ENCODE data around the gene CYP8B1.

DNA sequence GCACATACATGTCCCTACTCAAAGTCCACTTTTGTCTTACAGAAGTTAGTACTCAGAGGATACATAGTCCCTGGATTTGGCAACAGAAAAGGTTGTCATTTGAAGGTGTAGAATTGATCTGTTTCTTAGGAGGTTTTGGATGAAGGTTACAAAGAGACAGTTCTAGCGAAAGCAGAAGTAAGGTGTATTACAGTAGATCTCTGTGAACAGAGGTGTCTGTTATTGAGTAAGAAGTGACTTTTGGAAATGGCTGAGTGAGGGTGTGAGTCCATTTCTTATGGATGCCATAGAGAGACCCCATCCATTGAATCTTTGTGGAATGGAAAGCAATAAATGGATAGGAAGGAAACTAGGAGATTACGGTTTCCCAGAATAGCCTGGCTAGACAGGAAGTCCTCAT is 35.9 kb upstream of the CYP8B1 start:
- TF ChIP-seq, protein P1, sequence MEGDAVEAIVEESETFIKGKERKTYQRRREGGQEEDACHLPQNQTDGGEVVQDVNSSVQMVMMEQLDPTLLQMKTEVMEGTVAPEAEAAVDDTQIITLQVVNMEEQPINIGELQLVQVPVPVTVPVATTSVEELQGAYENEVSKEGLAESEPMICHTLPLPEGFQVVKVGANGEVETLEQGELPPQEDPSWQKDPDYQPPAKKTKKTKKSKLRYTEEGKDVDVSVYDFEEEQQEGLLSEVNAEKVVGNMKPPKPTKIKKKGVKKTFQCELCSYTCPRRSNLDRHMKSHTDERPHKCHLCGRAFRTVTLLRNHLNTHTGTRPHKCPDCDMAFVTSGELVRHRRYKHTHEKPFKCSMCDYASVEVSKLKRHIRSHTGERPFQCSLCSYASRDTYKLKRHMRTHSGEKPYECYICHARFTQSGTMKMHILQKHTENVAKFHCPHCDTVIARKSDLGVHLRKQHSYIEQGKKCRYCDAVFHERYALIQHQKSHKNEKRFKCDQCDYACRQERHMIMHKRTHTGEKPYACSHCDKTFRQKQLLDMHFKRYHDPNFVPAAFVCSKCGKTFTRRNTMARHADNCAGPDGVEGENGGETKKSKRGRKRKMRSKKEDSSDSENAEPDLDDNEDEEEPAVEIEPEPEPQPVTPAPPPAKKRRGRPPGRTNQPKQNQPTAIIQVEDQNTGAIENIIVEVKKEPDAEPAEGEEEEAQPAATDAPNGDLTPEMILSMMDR (IDR thresholded peaks at IDR 0.05): no peak
- TF ChIP-seq POLR2A (IDR thresholded peaks at IDR 0.05) (no peak), POLR2AphosphoS5 (IDR thresholded peaks at IDR 0.05) (no peak)

Measured in prostate gland (tissue), 2 donors.